Measurements from ENCODE around the gene DOCK8. TPM values are rescaled to one million over a fixed set of nuclear protein-coding genes. Genes with fewer than 3 reads are reported as not detected.

DOCK8 gene
- total RNA-seq, 2 experiments from 2014 or later, result 370 to 374 TPM

GRCh38 chr9:489198-490197 lies 274.8 kb downstream of the DOCK8 start:
- no peak overlapping the region for H3K4me3 Mint-ChIP-seq
- ChIA-PET CTCF (interaction anchor here (0.5 kb wide), 1 partner anchor 12 kb away, joined by 3 read pairs; no protein-coding TSS in a partner anchor), POLR2A (no interaction called here)
- DNase-seq, result no peak
- H3K4me1 Mint-ChIP-seq, result peaks cover 4% of the 10 kb centered on the region
- H3K27ac Mint-ChIP-seq, result no peak overlapping the region
- H3K27me3 Mint-ChIP-seq, result no peaks in the 10 kb centered on the region
- no peaks in the 10 kb centered on the region for H3K36me3 Mint-ChIP-seq (ENCODE audit: low read depth)
- H3K9me3 Mint-ChIP-seq, result no peaks in the 10 kb centered on the region

GRCh38 chr9:494764-495163 lies 280.1 kb downstream of the DOCK8 start:
- no peak overlapping the region for H3K27ac Mint-ChIP-seq
- peaks cover 6% of the 10 kb centered on the region for H3K27me3 Mint-ChIP-seq
- no peaks in the 10 kb centered on the region for H3K36me3 Mint-ChIP-seq (ENCODE audit: low read depth)
- H3K9me3 Mint-ChIP-seq, result no peaks in the 10 kb centered on the region
- POLR2A ChIA-PET, result interaction anchor here (0.9 kb wide), 1 partner anchor 22 kb away, joined by 3 read pairs; no protein-coding TSS in a partner anchor
- no peak overlapping the region for H3K4me3 Mint-ChIP-seq
- CTCF ChIA-PET, result interaction anchor here (1.4 kb wide), 1 partner anchor 13 kb away, joined by 3 read pairs; no protein-coding TSS in a partner anchor
- no peak for DNase-seq
- no peaks in the 10 kb centered on the region for H3K4me1 Mint-ChIP-seq

GRCh38 chr9:495739-496138 lies 281.1 kb downstream of the DOCK8 start:
- CTCF ChIA-PET, result interaction anchor here (1.4 to 1.9 kb wide), 2 partner anchors 10 to 12 kb away, joined by 3 to 5 read pairs; no protein-coding TSS in a partner anchor

GRCh38 chr9:503326-503725 lies 288.7 kb downstream of the DOCK8 start:
- CTCF ChIA-PET, result interaction anchor here (0.9 to 1.9 kb wide), 6 partner anchors 13 to 261 kb away, joined by 3 to 9 read pairs (median 4); no protein-coding TSS in a partner anchor
- peaks cover 21% of the 10 kb centered on the region for H3K4me1 Mint-ChIP-seq
- DNase-seq, result no peak
- no peaks in the 10 kb centered on the region for H3K9me3 Mint-ChIP-seq
- H3K36me3 Mint-ChIP-seq (ENCODE audit: low read depth), result peaks cover 6% of the 10 kb centered on the region
- peak overlapping the region; percentile 80 for H3K27ac Mint-ChIP-seq
- POLR2A ChIA-PET, result interaction anchor here (0.7 to 2.3 kb wide), 5 partner anchors 13 to 56 kb away, joined by 3 to 11 read pairs (median 6); no protein-coding TSS in a partner anchor
- H3K4me3 Mint-ChIP-seq, result peak overlapping the region; percentile 77
- H3K27me3 Mint-ChIP-seq, result peaks cover 10% of the 10 kb centered on the region

More at GRCh38 chr9:495739-496138, 281.1 kb downstream of the DOCK8 start:
- Mint-ChIP-seq H3K36me3 (ENCODE audit: low read depth) (no peaks in the 10 kb centered on the region), H3K4me3 (no peak overlapping the region), H3K4me1 (no peaks in the 10 kb centered on the region), H3K27me3 (peaks cover 6% of the 10 kb centered on the region), H3K27ac (no peak overlapping the region), H3K9me3 (no peaks in the 10 kb centered on the region)
- no peak for DNase-seq
- POLR2A ChIA-PET, result interaction anchor here (0.9 kb wide), 1 partner anchor 23 kb away, joined by 3 read pairs; no protein-coding TSS in a partner anchor

GRCh38 chr9:503881-504852 lies 289.5 kb downstream of the DOCK8 start, which contains the start of gene KANK1:
Gene KANK1, plus strand, starts transcription at chr9:504695.
- ChIA-PET POLR2A (interaction anchor here (0.7 to 2.3 kb wide), 8 partner anchors 10 to 57 kb away, joined by 3 to 11 read pairs (median 3); no protein-coding TSS in a partner anchor), CTCF (interaction anchor here (0.7 to 1.9 kb wide), 9 partner anchors 11 to 260 kb away, joined by 3 to 9 read pairs (median 4); no protein-coding TSS in a partner anchor)
- Mint-ChIP-seq H3K27me3 (peaks cover 12% of the 10 kb centered on the region), H3K27ac (peak within 1 kb of the TSS; percentile 80), H3K4me3 (peak within 1 kb of the TSS; percentile 77), H3K36me3 (ENCODE audit: low read depth) (peaks cover 6% of the 10 kb centered on the region), H3K9me3 (no peaks in the 10 kb centered on the region), H3K4me1 (peaks cover 21% of the 10 kb centered on the region)
- DNase-seq, result peak; percentile 78

- CTCF ChIA-PET, result interaction anchor here (0.7 to 1.9 kb wide), 5 partner anchors 9 to 43 kb away, joined by 3 to 9 read pairs (median 4); no protein-coding TSS in a partner anchor
- POLR2A ChIA-PET, result interaction anchor here (0.7 to 2.3 kb wide), 6 partner anchors 9 to 58 kb away, joined by 3 to 11 read pairs (median 3); no protein-coding TSS in a partner anchor
- Mint-ChIP-seq H3K27ac (no peak overlapping the region), H3K4me3 (peak overlapping the region; percentile 54), H3K9me3 (no peaks in the 10 kb centered on the region), H3K36me3 (ENCODE audit: low read depth) (peaks cover 6% of the 10 kb centered on the region), H3K27me3 (peaks cover 12% of the 10 kb centered on the region), H3K4me1 (peaks cover 21% of the 10 kb centered on the region)
- DNase-seq, result no peak
Observed at GRCh38 chr9:504921-505740, 290.5 kb downstream of the DOCK8 start.

- no peaks in the 10 kb centered on the region for H3K9me3 Mint-ChIP-seq
- POLR2A ChIA-PET, result no interaction called here
- no peak for DNase-seq
- H3K4me3 Mint-ChIP-seq, result peak overlapping the region; percentile 54
- H3K27me3 Mint-ChIP-seq, result peaks cover 12% of the 10 kb centered on the region
- CTCF ChIA-PET, result interaction anchor here (0.7 to 1.2 kb wide), 2 partner anchors 9 to 10 kb away, joined by 4 to 5 read pairs; no protein-coding TSS in a partner anchor
- H3K4me1 Mint-ChIP-seq, result peaks cover 21% of the 10 kb centered on the region
- H3K36me3 Mint-ChIP-seq (ENCODE audit: low read depth), result peaks cover 6% of the 10 kb centered on the region
- H3K27ac Mint-ChIP-seq, result no peak overlapping the region
Observed at GRCh38 chr9:505741-506059, 291.0 kb downstream of the DOCK8 start.

- CTCF ChIA-PET, result interaction anchor here (0.7 to 1.2 kb wide), 2 partner anchors 9 to 10 kb away, joined by 4 to 5 read pairs; no protein-coding TSS in a partner anchor
- no peak overlapping the region for H3K27ac Mint-ChIP-seq
- no peak for DNase-seq
- no peak overlapping the region for H3K4me3 Mint-ChIP-seq
- POLR2A ChIA-PET, result interaction anchor here (1.0 kb wide), 1 partner anchor 10 kb away, joined by 3 read pairs; no protein-coding TSS in a partner anchor
- peaks cover 20% of the 10 kb centered on the region for H3K4me1 Mint-ChIP-seq
- no peaks in the 10 kb centered on the region for H3K9me3 Mint-ChIP-seq
- H3K27me3 Mint-ChIP-seq, result peaks cover 12% of the 10 kb centered on the region
- peaks cover 6% of the 10 kb centered on the region for H3K36me3 Mint-ChIP-seq (ENCODE audit: low read depth)
Observed at GRCh38 chr9:506281-506680, 291.6 kb downstream of the DOCK8 start.

GRCh38 chr9:511861-512260 lies 297.2 kb downstream of the DOCK8 start:
- H3K27me3 Mint-ChIP-seq, result peaks cover 4% of the 10 kb centered on the region
- ChIA-PET POLR2A (no interaction called here), CTCF (no interaction called here)
- no peak overlapping the region for H3K27ac Mint-ChIP-seq
- H3K36me3 Mint-ChIP-seq (ENCODE audit: low read depth), result peaks cover 7% of the 10 kb centered on the region
- H3K4me1 Mint-ChIP-seq, result peaks cover 22% of the 10 kb centered on the region
- H3K9me3 Mint-ChIP-seq, result peaks cover 4% of the 10 kb centered on the region
- H3K4me3 Mint-ChIP-seq, result no peak overlapping the region
- no peak for DNase-seq

GRCh38 chr9:512555-513272 lies 298.0 kb downstream of the DOCK8 start:
- POLR2A ChIA-PET, result no interaction called here
- CTCF ChIA-PET, result no interaction called here
- no peak overlapping the region for H3K27ac Mint-ChIP-seq
- no peak for DNase-seq
- H3K4me1 Mint-ChIP-seq, result peaks cover 23% of the 10 kb centered on the region
- H3K4me3 Mint-ChIP-seq, result no peak overlapping the region
- peaks cover 4% of the 10 kb centered on the region for H3K9me3 Mint-ChIP-seq
- H3K36me3 Mint-ChIP-seq (ENCODE audit: low read depth), result peaks cover 7% of the 10 kb centered on the region
- peaks cover 4% of the 10 kb centered on the region for H3K27me3 Mint-ChIP-seq

Measured in activated CD4-positive, alpha-beta memory T cell treated with anti-CD3 and anti-CD28 coated beads, Interleukin-2, amount 10 ng/mL, durations not matched to agents 7 days and 5 days (primary cell).